Neural progenitor cell (in vitro differentiated cells): ENCODE data around the gene CCDC102A.

Experiments
- EZH2 ChIP-seq: fragments of 200-600 bp; sonication (generic); IDR thresholded peaks from 2 replicates; pipeline ENCODE4 v1.6.1; 2017; ENCODE audit warnings: antibody characterized with exemption, mild to moderate bottlenecking, moderate library complexity
- EZH2phosphoT487 ChIP-seq: fragments of 200-600 bp; sonication (generic); IDR thresholded peaks from 2 replicates; pipeline ENCODE4 v1.6.1; 2017; ENCODE audit warnings: antibody characterized with exemption
- TF ChIP-seq, protein P1 (sequence below): fragments of 200-600 bp; sonication (generic); IDR thresholded peaks from 2 replicates; pipeline ENCODE4 v1.5.1; 2017; ENCODE audit warnings: antibody characterized with exemption, mild to moderate bottlenecking

DNA sequence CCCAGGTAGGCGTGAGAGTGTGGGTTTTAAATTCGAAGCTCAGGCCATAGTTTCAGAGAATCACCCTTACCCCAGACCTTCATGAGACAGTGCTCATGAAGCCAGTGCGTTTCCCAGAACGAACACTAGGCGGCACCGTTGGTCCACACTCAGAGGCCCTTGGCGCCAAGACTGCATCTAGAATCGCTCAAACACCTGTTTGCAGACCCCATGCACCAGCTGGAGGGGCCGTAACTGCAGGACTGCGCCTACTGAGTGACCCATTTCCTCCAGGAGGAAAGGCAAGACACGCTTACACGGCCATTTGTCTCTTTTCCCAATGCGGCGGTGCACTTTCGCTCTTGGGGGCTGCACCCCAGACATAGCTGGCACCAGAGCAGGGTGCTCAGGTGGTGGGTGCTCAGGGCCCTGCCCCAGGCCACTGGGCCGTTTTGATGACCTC, 40.1 kb upstream of the CCDC102A start:
- TF ChIP-seq, protein P1, sequence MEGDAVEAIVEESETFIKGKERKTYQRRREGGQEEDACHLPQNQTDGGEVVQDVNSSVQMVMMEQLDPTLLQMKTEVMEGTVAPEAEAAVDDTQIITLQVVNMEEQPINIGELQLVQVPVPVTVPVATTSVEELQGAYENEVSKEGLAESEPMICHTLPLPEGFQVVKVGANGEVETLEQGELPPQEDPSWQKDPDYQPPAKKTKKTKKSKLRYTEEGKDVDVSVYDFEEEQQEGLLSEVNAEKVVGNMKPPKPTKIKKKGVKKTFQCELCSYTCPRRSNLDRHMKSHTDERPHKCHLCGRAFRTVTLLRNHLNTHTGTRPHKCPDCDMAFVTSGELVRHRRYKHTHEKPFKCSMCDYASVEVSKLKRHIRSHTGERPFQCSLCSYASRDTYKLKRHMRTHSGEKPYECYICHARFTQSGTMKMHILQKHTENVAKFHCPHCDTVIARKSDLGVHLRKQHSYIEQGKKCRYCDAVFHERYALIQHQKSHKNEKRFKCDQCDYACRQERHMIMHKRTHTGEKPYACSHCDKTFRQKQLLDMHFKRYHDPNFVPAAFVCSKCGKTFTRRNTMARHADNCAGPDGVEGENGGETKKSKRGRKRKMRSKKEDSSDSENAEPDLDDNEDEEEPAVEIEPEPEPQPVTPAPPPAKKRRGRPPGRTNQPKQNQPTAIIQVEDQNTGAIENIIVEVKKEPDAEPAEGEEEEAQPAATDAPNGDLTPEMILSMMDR: peak; percentile 90
- no peak for TF ChIP-seq EZH2
- TF ChIP-seq EZH2phosphoT487: no peak
